Measurements from ENCODE around the gene CCDC68. TPM values are rescaled to one million over a fixed set of nuclear protein-coding genes. Genes with fewer than 3 reads are reported as not detected.

The CCDC68 gene
- total and polyA plus RNA-seq, 2 of the 13 experiments (the other 11 are each of a cell fraction or from before 2014, with no cell fraction given): 4.6 to 13.3 TPM

DNA sequence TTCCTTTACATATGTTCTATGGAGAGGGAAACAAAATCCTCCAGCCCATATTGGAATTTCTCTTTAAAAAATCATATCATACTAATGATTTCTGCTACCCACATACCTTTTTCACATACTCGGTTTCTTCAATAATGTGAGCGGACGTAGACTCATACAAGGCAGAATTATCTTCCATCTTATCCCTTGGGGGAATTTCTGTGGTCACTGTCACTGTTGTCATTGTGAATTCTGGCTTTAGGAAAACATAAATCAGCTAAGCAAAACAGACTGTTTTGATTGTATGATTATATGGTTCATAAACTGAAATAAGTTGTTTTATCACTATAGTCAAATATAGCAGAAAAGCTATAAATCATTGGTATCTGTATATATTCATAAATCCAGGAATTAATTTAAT, 16.7 kb downstream of the CCDC68 start:
- POLR2A ChIA-PET: no interaction called here
- peaks cover 4 to 11% of the 10 kb centered on the region in 2 experiments; a peak in 4 of 5 replicates for H3K36me3 ChIP-seq (replicated peaks in 1 of 2; ENCODE audit: control insufficient read depth in 1 of 2, insufficient read depth in 2 of 2, low read length in 2 of 2)
- H2AFZ ChIP-seq (ENCODE audit: low read length): no peak overlapping the region
- no peaks in the 10 kb centered on the region for H4K20me1 ChIP-seq (ENCODE audit: insufficient read depth, low read length)
- in situ Hi-C loops (cut with HindIII; ENCODE audit: extremely low pct_ligation_motif_present, low pct_unique_long_range_greater_than_20kb): no loop called here
- CTCF ChIA-PET (ENCODE audit: low intra/inter-chr PET ratio, low total read pairs): no interaction called here
- peaks cover 45% of the 10 kb centered on the region for H3K4me1 ChIP-seq (ENCODE audit: insufficient read depth, low read length)
- no peaks in the 10 kb centered on the region for H3K9me3 ChIP-seq (ENCODE audit: low read length)
- H3K79me2 ChIP-seq (ENCODE audit: insufficient read depth, low read length): peaks cover 2% of the 10 kb centered on the region
- no peak overlapping the region for H3K27ac ChIP-seq (ENCODE audit: extremely low read length, insufficient read depth, low read length)
- H3K27me3 ChIP-seq (ENCODE audit: control insufficient read depth in 1 of 2, insufficient read depth in 2 of 2, low read length in 2 of 2): no peaks in the 10 kb centered on the region
- ATAC-seq: no peak
- intact Hi-C loops (cut with micrococcal nuclease; ENCODE audit: unreplicated experiment): loop anchor here (10.0 kb wide), 1 partner anchor 178 kb away; no protein-coding TSS in a partner anchor
- WGBS (ENCODE audit: low lambda C conversion rate): 98% methylated on average over 3 of the region's 3 CpGs
- no TSS peak for BruUV-seq (replicated peaks)
- no peak for DNase-seq (ENCODE audit: low spot score)
- no peak overlapping the region for H3K9ac ChIP-seq (ENCODE audit: insufficient read depth, low read depth, low read length)
- H3K4me3 ChIP-seq (replicated peaks in 1 of 3; ENCODE audit: insufficient read depth in 1 of 3, low read depth in 2 of 3, low read length in 3 of 3): no peak overlapping the region
- H3K4me2 ChIP-seq (ENCODE audit: low read depth, low read length): no peak overlapping the region
- FAIRE-seq: no peak
- TF ChIP-seq, protein P1, sequence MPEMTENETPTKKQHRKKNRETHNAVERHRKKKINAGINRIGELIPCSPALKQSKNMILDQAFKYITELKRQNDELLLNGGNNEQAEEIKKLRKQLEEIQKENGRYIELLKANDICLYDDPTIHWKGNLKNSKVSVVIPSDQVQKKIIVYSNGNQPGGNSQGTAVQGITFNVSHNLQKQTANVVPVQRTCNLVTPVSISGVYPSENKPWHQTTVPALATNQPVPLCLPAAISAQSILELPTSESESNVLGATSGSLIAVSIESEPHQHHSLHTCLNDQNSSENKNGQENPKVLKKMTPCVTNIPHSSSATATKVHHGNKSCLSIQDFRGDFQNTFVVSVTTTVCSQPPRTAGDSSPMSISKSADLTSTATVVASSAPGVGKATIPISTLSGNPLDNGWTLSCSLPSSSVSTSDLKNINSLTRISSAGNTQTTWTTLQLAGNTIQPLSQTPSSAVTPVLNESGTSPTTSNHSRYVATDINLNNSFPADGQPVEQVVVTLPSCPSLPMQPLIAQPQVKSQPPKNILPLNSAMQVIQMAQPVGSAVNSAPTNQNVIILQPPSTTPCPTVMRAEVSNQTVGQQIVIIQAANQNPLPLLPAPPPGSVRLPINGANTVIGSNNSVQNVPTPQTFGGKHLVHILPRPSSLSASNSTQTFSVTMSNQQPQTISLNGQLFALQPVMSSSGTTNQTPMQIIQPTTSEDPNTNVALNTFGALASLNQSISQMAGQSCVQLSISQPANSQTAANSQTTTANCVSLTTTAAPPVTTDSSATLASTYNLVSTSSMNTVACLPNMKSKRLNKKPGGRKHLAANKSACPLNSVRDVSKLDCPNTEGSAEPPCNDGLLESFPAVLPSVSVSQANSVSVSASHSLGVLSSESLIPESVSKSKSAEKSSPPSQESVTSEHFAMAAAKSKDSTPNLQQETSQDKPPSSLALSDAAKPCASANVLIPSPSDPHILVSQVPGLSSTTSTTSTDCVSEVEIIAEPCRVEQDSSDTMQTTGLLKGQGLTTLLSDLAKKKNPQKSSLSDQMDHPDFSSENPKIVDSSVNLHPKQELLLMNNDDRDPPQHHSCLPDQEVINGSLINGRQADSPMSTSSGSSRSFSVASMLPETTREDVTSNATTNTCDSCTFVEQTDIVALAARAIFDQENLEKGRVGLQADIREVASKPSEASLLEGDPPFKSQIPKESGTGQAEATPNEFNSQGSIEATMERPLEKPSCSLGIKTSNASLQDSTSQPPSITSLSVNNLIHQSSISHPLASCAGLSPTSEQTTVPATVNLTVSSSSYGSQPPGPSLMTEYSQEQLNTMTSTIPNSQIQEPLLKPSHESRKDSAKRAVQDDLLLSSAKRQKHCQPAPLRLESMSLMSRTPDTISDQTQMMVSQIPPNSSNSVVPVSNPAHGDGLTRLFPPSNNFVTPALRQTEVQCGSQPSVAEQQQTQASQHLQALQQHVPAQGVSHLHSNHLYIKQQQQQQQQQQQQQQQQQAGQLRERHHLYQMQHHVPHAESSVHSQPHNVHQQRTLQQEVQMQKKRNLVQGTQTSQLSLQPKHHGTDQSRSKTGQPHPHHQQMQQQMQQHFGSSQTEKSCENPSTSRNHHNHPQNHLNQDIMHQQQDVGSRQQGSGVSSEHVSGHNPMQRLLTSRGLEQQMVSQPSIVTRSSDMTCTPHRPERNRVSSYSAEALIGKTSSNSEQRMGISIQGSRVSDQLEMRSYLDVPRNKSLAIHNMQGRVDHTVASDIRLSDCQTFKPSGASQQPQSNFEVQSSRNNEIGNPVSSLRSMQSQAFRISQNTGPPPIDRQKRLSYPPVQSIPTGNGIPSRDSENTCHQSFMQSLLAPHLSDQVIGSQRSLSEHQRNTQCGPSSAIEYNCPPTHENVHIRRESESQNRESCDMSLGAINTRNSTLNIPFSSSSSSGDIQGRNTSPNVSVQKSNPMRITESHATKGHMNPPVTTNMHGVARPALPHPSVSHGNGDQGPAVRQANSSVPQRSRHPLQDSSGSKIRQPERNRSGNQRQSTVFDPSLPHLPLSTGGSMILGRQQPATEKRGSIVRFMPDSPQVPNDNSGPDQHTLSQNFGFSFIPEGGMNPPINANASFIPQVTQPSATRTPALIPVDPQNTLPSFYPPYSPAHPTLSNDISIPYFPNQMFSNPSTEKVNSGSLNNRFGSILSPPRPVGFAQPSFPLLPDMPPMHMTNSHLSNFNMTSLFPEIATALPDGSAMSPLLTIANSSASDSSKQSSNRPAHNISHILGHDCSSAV (CRISPR knock-in tag; IDR thresholded peaks at IDR 0.05; ENCODE audit: borderline replicate concordance): no peak
- TF ChIP-seq ARID3A (IDR thresholded peaks at IDR 0.05; ENCODE audit: low read depth, low read length): no peak
- TF ChIP-seq ZBTB49 (CRISPR knock-in tag; IDR thresholded peaks at IDR 0.05; ENCODE audit: borderline replicate concordance): no peak
- TF ChIP-seq SIN3A (IDR thresholded peaks at IDR 0.05; ENCODE audit: borderline replicate concordance, low read depth, low read length): no peak
- no peak for TF ChIP-seq NRL (CRISPR knock-in tag; IDR thresholded peaks at IDR 0.05; ENCODE audit: borderline replicate concordance)
- TF ChIP-seq ZBTB38 (CRISPR knock-in tag; IDR thresholded peaks at IDR 0.05): no peak
- TF ChIP-seq ZNF556 (CRISPR knock-in tag; IDR thresholded peaks at IDR 0.05; ENCODE audit: borderline replicate concordance): no peak
- TF ChIP-seq, protein P2, sequence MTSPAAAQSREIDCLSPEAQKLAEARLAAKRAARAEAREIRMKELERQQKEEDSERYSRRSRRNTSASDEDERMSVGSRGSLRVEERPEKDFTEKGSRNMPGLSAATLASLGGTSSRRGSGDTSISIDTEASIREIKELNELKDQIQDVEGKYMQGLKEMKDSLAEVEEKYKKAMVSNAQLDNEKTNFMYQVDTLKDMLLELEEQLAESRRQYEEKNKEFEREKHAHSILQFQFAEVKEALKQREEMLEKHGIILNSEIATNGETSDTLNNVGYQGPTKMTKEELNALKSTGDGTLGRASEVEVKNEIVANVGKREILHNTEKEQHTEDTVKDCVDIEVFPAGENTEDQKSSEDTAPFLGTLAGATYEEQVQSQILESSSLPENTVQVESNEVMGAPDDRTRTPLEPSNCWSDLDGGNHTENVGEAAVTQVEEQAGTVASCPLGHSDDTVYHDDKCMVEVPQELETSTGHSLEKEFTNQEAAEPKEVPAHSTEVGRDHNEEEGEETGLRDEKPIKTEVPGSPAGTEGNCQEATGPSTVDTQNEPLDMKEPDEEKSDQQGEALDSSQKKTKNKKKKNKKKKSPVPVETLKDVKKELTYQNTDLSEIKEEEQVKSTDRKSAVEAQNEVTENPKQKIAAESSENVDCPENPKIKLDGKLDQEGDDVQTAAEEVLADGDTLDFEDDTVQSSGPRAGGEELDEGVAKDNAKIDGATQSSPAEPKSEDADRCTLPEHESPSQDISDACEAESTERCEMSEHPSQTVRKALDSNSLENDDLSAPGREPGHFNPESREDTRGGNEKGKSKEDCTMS (CRISPR knock-in tag; conservative IDR thresholded peaks at IDR 0.05): no peak

Measured in HepG2 (cell line).